Osteoblast (primary cell): ENCODE data around the gene TMEM120A. TPM values are rescaled to one million over a fixed set of nuclear protein-coding genes. Genes with fewer than 3 reads are reported as not detected.

Experiments used
- DNase-seq: peaks from one replicate; pipeline ENCODE4 v3.0.0; 2011; ENCODE audit warnings: low spot score, mixed read lengths; ENCODE audit not compliant: insufficient read length; ENCODE audit errors: missing footprints
- H2AFZ ChIP-seq: 2 replicates; pipeline ENCODE4 v1.6.0; 2011; ENCODE audit warnings: mild to moderate bottlenecking, low read length
- H3K27ac ChIP-seq: 2 replicates; pipeline ENCODE4 v1.5.1; 2011; ENCODE audit warnings: mild to moderate bottlenecking, low read depth, low read length, moderate library complexity
- H3K27me3 ChIP-seq: 2 replicates; pipeline ENCODE4 v1.6.0; 2012; ENCODE audit warnings: mild to moderate bottlenecking, control low read depth, inconsistent platforms, low read length, moderate library complexity; ENCODE audit not compliant: insufficient read depth
- H3K36me3 ChIP-seq: 2 replicates; pipeline ENCODE4 v1.5.1; 2011; ENCODE audit warnings: mild to moderate bottlenecking, low read length, control low read depth, moderate library complexity; ENCODE audit not compliant: insufficient read depth
- H3K4me1 ChIP-seq: 2 replicates; pipeline ENCODE4 v1.5.1; 2011; ENCODE audit warnings: mild to moderate bottlenecking, low read length, control low read depth, moderate library complexity; ENCODE audit not compliant: insufficient read depth
- H3K4me2 ChIP-seq: 2 replicates; pipeline ENCODE4 v1.6.0; 2011; ENCODE audit warnings: mild to moderate bottlenecking, low read length; ENCODE audit not compliant: insufficient read depth
- H3K4me3 ChIP-seq: fragments of 200-600 bp; sonication (generic); 3 replicates; pipeline ENCODE4 v1.5.1; 2012; ENCODE audit warnings: mild to moderate bottlenecking, low read length, inconsistent platforms; ENCODE audit not compliant: insufficient read depth
- H3K79me2 ChIP-seq: 2 replicates; pipeline ENCODE4 v1.6.0; 2012; ENCODE audit warnings: mild to moderate bottlenecking, low read length, control low read depth, inconsistent platforms; ENCODE audit not compliant: insufficient read depth
- H3K9me3 ChIP-seq: 2 replicates; pipeline ENCODE4 v1.5.1; 2011; ENCODE audit warnings: low read depth, low read length, control low read depth
- H4K20me1 ChIP-seq: 2 replicates; pipeline ENCODE4 v1.6.0; 2012; ENCODE audit warnings: mild to moderate bottlenecking, low read length, control low read depth; ENCODE audit not compliant: insufficient read depth
- CTCF ChIP-seq: IDR thresholded peaks from 2 replicates; pipeline ENCODE4 v1.5.1; 2011; ENCODE audit warnings: mild to moderate bottlenecking, low read depth, low read length, moderate library complexity; ENCODE audit errors: extremely low read depth
- total RNA-seq: library from RNA; depleted of rRNA; stranded (reverse); fragments of >200 nt; gene quantifications from 2 replicates; pipeline ENCODE4 v1.2.3, GENCODE V29; 2012

The TMEM120A gene
- total RNA-seq, 1 donor, result 25.3 TPM

GRCh38 chr7:75957021-75957736 is 37.2 kb downstream of the TMEM120A start:
- Histone ChIP-seq H3K36me3 (peaks cover 16% of the 10 kb centered on the region), H3K4me3 (no peak overlapping the region), H3K79me2 (peaks cover 6% of the 10 kb centered on the region), H3K27me3 (no peaks in the 10 kb centered on the region), H4K20me1 (peaks cover 8% of the 10 kb centered on the region), H3K9me3 (no peaks in the 10 kb centered on the region), H3K27ac (no peak overlapping the region), H2AFZ (no peak overlapping the region), H3K4me2 (no peak overlapping the region), H3K4me1 (peaks cover 3% of the 10 kb centered on the region)
- no peak for DNase-seq
- TF ChIP-seq CTCF, result no peak

- Histone ChIP-seq H3K4me2 (no peak overlapping the region), H3K4me1 (no peaks in the 10 kb centered on the region), H3K4me3 (no peak overlapping the region), H3K9me3 (no peaks in the 10 kb centered on the region), H4K20me1 (peaks cover 8% of the 10 kb centered on the region), H2AFZ (no peak overlapping the region), H3K36me3 (peaks cover 16% of the 10 kb centered on the region), H3K79me2 (peaks cover 6% of the 10 kb centered on the region), H3K27me3 (no peaks in the 10 kb centered on the region), H3K27ac (no peak overlapping the region)
- no peak for DNase-seq
- TF ChIP-seq CTCF, result no peak
Observed at GRCh38 chr7:75955331-75955955, 39.0 kb downstream of the TMEM120A start.

GRCh38 chr7:75953931-75954330 is 40.5 kb downstream of the TMEM120A start:
- Histone ChIP-seq H3K79me2 (peaks cover 10% of the 10 kb centered on the region), H3K36me3 (peaks cover 16% of the 10 kb centered on the region), H4K20me1 (peaks cover 8% of the 10 kb centered on the region), H3K4me3 (no peak overlapping the region), H3K27me3 (no peaks in the 10 kb centered on the region), H2AFZ (no peak overlapping the region), H3K27ac (no peak overlapping the region), H3K4me1 (no peaks in the 10 kb centered on the region), H3K4me2 (no peak overlapping the region), H3K9me3 (no peaks in the 10 kb centered on the region)
- no peak for TF ChIP-seq CTCF
- DNase-seq, result no peak

- Histone ChIP-seq H4K20me1 (peaks cover 8% of the 10 kb centered on the region), H3K4me3 (no peak overlapping the region), H3K4me2 (no peak overlapping the region), H3K36me3 (peaks cover 16% of the 10 kb centered on the region), H3K4me1 (no peaks in the 10 kb centered on the region), H3K79me2 (peaks cover 15% of the 10 kb centered on the region), H2AFZ (no peak overlapping the region), H3K27ac (no peak overlapping the region), H3K27me3 (no peaks in the 10 kb centered on the region), H3K9me3 (no peaks in the 10 kb centered on the region)
- TF ChIP-seq CTCF, result no peak
- DNase-seq, result no peak
Observed at GRCh38 chr7:75953431-75953830, 41.0 kb downstream of the TMEM120A start.
